PFSK-1 (cell line): Measurements from ENCODE around the gene RBM8A.

Experiments
- POLR2AphosphoS5 ChIP-seq: IDR thresholded peaks from 2 replicates; pipeline ENCODE4 v1.6.1; 2012; ENCODE audit warnings: low read depth, mild to moderate bottlenecking, control low read depth, low read length, moderate library complexity
- SIN3A ChIP-seq: IDR thresholded peaks from 2 replicates; pipeline ENCODE4 v1.6.1; 2012; ENCODE audit warnings: mild to moderate bottlenecking, low read length, moderate library complexity, borderline replicate concordance; ENCODE audit not compliant: insufficient read depth

- TF ChIP-seq SIN3A (no peak), POLR2AphosphoS5 (no peak)
Measured at GRCh38 chr1:145944532-145944931, 17.2 kb upstream of the RBM8A start.
